ENCODE data around the gene RGS4.

DNA sequence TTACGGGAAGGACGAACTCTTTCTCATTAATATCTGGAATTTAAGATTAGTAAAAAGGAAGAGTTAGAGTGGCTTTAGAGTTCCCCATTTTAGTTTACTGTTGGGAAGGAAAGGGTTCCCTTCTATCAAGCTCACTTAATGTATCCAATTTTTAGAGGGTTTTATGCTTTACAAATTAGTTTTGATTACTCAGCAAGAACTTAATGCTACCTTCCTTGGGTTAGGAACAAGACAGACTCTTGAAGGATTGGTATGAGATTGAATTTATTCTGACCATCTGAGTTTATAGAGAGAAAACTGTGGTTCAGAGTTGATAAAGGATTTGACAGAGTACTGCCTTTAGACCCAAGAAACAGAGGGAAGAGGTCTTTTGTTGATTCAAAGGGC is 29.5 kb upstream of the RGS4 start:
- TF ChIP-seq, protein P1, sequence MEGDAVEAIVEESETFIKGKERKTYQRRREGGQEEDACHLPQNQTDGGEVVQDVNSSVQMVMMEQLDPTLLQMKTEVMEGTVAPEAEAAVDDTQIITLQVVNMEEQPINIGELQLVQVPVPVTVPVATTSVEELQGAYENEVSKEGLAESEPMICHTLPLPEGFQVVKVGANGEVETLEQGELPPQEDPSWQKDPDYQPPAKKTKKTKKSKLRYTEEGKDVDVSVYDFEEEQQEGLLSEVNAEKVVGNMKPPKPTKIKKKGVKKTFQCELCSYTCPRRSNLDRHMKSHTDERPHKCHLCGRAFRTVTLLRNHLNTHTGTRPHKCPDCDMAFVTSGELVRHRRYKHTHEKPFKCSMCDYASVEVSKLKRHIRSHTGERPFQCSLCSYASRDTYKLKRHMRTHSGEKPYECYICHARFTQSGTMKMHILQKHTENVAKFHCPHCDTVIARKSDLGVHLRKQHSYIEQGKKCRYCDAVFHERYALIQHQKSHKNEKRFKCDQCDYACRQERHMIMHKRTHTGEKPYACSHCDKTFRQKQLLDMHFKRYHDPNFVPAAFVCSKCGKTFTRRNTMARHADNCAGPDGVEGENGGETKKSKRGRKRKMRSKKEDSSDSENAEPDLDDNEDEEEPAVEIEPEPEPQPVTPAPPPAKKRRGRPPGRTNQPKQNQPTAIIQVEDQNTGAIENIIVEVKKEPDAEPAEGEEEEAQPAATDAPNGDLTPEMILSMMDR (IDR thresholded peaks at IDR 0.05) = no peak
- TF ChIP-seq EZH2 (IDR thresholded peaks at IDR 0.05; ENCODE audit: borderline replicate concordance, insufficient read depth, low read depth, low read length, poor library complexity, severe bottlenecking) = no peak
